CD4-positive, alpha-beta T cell treated with Interleukin-6 for 4 hours (primary cell): ENCODE data around the gene APOD.
"Not testable (repeated sequence)": the region's sequence is repeated elsewhere in the genome, so short reads cannot be mapped to it uniquely, and the experiment has no call there.

ENCODE experiments used
- DNase-seq: peaks from one replicate; pipeline ENCODE4 v3.0.0-alpha.2; 2020; ENCODE audit warnings: mixed read lengths

Gene APOD

DNA sequence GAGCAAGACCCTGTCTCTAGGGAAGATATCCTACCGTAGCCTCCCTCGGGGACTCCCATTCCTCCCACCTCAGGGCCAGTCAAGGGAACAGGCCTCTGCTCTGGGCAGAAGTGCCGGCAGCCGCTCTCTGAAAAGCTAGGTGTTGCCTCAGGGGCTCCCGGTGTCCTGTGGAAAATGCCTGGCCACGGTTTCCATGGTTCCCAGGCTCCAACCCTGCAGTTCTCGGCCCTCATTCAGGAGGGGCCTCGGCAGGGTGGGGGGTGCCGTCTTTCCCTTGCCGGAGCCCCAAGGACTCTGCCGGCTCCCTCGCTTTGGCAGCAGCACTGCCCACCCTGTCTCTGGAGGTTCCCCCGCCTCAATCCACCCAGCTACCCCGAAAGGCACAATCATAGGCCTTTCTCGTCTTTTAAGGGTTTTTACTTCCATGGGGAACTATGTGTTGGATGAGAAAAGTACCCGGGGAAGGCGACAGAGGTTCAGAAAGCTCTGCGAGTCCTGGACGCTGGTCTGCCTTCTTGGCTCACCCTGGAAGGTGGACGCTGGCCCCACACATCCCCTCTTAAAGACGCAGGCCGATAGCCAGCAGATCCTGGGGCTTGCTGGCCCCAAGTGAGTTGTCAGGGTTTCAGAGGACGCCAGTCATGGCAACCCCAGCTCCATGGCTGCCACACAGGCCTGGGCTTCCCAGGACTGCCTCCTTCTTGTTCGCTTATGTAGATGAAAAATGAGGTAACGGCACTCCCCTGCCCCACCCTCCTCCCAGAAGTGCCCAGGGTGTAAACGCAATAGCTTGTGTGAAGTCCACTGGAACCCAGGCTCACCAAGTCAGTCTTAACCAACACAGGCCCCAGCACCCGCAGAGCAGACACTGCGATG is 34.3 kb upstream of the APOD start:
- DNase-seq: not testable (repeated sequence)

- DNase-seq: not testable (repeated sequence)
Observed at GRCh38 chr3:195617134-195617533, 33.4 kb upstream of the APOD start.

GRCh38 chr3:195616681-195617080 is 32.9 kb upstream of the APOD start:
- DNase-seq: no peak

DNA sequence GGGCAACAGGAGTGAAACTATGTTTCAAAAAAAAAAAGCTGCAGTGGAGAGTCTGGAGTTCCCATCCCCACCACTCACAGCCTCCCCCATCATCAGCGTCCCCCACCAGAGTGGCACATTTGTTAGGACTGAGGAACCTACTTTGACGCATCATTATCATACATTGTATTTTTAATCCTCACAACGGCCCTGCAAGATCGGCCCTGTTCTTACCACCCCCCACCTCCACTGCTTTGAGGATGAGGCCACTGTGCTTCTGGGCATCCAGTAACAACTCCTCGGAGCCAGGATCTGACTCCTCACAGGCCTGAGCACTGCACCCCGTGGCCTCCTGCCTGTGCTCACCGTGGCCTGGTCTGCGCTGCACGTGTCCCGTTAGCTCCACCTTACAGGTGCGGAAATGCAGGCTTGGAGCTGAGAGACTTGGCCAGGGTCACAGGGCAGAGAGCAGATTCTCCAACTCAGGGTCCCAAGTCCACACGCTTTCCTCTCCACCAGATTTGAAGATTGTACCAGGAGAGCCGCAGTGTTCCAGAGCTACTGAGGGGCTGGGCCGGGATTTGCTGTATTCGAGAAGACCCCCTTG is 32.3 kb upstream of the APOD start:
- not testable (repeated sequence) for DNase-seq

DNA sequence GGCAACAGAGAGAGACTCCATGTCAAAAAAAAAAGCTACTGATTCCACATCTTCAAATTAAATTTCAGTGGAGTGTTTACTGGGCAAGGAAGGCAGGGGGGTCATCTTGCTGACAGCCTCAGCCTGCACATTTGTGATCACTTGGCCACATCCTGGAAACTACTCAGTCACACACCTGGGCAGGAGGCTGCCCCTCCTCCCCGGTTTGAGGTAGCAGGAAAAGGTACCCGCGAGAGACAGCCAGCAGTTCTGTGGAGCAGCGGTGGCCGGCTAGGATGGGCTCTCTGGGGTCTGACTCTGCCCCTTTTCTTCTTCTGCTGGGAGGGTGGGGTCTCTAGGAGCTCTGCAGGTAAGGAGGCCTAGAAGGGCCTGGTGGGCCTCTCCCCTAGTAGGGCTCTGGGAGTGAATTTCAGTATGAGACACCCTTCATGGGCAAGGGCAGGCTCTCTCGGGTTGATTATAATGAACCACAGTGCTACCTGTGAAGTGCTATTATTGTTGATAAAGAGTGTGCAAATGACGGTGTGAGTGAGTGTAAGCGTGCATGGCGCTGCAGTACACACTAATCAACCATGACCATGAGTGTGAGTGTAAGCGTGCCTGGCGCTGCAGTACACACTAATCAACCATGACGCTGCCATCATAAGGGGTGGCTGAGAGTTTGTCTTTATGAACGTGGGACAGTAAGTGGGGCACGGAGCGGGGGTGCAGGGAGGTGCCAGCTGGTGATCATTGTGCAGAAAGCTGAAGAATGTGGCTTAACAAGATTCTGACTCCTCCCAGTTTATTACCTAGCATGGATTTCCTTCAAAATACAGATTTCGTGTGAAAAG is 31.1 kb upstream of the APOD start:
- DNase-seq: peak; percentile 60

- DNase-seq: no peak
Observed at GRCh38 chr3:195613468-195614069, 29.8 kb upstream of the APOD start.

DNA sequence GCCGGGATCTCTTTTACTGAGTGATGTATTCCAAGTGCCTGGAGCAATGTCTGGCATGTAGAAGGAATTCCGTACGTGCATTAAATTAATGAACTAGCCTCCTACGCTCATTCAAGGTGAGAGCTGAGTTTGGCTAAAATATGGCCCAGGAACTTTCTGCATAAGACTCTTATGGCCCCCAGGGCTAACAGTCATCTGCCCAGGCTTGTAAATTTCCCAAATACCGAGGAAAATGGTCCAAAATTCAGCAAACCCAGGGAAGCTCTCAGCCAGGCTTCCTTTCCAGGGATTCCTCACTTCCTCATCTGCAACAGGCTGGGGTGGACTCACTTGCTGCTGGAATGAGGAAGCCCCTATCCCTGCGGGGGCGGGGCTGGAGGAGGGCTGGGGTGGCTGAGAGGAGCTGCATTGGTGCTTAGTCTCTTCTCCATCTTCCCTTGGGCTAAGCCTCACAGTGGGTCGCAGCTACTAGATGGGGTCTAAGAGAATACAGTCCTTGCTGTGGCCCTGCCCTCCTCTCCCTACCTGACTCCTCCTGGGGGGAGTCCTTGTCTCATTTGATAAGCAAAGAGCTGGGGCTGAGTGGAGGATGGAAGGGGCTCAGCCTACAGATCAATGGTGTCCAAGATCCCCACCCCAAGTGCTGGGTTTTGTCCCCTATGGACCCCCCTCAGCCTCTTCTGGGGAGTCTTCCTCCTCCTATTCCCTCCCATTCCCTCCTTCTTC is 28.5 kb upstream of the APOD start:
- DNase-seq: no peak

DNA sequence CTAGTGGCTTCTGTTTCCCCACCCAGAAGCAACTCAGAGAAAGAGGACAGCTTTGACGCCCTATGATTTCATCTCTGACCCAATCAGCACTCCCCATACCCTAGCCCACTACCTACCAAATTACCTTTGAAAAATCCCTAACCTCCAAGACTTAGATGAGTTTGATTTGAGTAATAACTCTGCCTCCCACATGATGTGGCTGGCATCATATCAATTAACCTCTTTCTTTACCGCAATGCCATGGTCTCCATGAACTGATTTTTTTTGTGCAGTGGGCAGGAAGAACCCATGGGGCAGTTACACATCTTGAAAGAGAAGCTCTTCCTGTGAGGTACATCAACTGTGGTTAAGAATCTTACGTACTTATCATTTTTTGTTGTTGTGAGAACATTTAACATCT is 25.5 kb upstream of the APOD start:
- peak; percentile 21 for DNase-seq

GRCh38 chr3:195601785-195602184 is 18.0 kb upstream of the APOD start:
- DNase-seq: not testable (repeated sequence)

- no peak for DNase-seq
Observed at GRCh38 chr3:195601382-195601781, 17.6 kb upstream of the APOD start.

DNA sequence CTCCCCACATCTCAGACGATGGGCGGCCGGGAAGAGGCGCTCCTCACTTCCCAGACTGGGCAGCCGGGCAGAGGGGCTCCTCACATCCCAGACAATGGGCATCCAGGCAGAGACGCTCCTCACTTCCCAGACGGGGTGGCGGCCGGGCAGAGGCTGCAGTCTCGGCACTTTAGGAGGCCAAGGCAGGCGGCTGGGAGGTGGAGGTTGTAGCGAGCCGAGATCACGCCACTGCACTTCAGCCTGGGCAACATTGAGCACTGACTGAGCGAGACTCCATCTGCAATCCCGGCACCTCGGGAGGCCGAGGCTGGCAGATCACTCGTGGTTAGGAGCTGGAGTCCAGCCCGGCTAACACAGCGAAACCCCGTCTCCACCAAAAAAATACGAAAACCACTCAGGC is 16.2 kb upstream of the APOD start:
- DNase-seq: not testable (repeated sequence)

DNA sequence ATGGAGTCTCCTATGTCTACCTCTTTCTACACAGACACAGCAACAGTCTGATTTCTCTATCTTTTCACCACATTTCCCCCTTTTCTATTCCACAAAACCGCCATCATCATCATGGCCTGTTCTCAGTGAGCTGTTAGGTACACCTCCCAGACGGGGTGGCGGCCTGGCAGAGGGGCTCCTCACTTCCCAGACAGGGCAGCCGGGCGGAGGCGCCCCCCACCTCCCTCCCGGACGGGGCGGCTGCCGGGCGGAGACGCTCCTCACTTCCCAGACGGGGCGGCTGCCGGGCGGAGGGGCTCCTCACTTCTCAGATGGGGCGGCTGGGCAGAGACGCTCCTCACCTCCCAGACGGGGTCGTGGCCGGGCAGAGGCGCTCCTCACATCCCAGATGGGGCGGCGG is 15.8 kb upstream of the APOD start:
- DNase-seq: not testable (repeated sequence)

DNA sequence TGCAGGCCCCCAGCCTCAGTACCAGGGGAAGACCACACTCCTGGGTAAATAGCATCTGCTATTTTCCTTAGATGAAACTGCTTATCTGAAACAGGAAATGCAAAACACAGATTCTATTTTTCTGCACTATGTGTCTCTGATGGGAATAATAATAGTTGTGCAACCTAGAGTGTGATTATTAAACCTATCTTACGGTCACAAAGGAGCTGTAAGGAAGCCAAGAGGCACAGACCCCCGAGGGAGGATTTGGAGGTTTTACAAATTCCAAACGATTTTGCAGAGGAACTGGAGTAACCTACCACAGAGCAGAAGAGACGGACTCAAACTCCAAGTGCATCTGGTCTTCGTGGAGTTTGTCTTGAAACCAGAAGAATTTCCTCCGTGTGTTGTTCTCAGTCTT is 14.1 kb upstream of the APOD start:
- DNase-seq: no peak

GRCh38 chr3:195597229-195597628 is 13.5 kb upstream of the APOD start:
- no peak for DNase-seq

GRCh38 chr3:195596765-195597171 is 13.0 kb upstream of the APOD start:
- no peak for DNase-seq

DNA sequence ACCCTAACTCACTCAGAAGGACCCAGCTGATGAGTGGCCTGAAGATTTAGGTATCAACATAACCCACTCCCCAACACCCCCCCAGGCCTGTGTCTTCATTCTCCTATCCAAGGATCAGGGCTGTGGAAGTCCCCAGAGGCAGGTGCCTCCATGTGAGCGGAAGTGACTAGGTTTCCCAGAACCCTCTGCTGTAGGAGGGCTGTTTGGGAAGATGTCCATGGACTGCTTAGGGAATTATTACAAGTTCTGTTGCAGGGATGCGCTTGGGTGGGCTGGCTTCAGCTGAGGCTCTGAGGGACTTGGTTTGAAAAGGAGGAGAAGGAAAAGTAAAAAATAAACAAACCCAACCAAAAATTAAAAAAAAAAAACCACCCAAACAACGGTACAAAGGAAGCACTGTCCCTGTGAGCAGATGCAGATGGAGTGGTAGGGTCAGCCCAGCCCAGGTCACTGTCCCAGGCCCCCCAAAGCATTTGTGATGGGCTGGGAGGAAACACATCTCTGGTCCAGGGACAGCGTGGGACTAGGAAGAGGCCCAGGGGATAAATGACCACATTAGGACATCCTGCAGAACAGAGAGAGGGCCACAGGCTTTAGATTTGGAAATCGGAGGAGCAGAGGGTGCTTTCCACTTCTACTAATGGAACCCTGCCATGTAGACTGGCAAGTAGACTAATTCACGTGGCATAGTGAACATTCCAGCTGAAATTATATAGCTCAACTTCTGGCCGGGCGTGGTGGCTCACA is 12.2 kb upstream of the APOD start:
- no peak for DNase-seq

- DNase-seq: no peak
Observed at GRCh38 chr3:195591852-195592251, 8.1 kb upstream of the APOD start.

- no peak for DNase-seq
Observed at GRCh38 chr3:195591220-195591619, 7.5 kb upstream of the APOD start.

DNA sequence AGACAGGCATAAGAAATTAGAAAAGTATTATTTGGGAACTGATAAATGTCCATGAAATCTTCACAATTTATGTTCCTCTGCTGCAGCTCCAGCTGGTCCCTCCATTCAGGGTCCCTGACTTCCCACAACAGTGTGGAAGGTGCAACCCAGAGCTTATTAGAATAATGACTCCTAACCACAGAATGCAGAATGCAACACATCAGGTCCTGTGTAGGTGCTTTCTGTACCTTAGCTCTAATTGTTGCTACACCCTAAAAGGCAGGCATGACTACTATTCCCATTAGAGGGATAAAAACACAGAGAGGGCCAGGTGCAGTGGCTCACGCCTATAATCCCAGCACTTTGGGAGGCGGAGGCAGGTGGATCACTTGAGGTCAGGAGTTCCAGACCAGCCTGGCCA is 6.6 kb upstream of the APOD start:
- DNase-seq: not testable (repeated sequence)

DNA sequence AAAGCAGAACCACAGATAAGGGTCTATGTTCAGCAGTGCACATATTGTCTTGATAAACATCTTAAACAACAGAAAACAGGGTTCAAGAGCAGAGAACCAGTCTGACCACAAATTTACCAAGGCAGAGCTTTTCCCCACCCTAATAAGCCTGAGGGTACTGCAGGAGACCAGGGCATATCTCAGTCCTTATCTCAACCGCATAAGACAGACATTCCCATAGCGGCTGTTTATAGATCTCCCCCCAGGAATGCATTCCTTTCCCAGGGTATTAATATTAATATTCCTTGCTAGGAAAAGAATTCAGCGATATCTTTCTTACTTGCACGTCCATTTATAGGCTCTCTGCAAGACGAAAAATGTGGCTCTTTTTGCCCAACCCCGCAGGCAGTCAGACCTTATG is 6.1 kb upstream of the APOD start:
- not testable (repeated sequence) for DNase-seq

DNA sequence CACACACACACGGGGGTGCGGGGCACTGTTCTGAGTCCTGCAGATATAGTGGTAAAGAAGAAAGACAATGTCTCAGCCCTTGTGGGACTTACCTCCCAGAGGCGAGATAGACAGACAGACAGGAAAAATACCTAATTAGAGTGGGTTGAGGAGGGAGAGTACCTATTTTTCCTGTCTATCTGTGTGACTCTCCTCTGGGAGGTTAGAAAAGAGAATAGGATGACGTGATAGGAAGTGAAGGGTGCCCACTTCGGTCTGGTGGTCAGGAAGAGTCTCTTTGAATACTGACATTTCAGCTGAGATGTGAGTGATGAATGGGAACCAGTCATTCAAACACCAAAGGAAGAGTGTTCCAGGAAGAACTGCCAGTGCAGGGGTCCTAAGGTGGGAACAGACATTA is 4.1 kb upstream of the APOD start:
- no peak for DNase-seq

- no peak for DNase-seq
Observed at GRCh38 chr3:195587406-195587805, 3.7 kb upstream of the APOD start.
